Femur (tissue), 1 donor: ENCODE measurements around the gene STAM.
A peak's percentile ranks its signal among the peaks of the same experiment; 100 is the strongest.
"Not testable (repeated sequence)": the region's sequence is repeated elsewhere in the genome, so short reads cannot be mapped to it uniquely, and the experiment has no call there.

Source experiments
- DNase-seq: peaks from one replicate; pipeline ENCODE4 v3.0.0-alpha.2; 2017

The STAM gene

GRCh38 chr10:17643755-17644484 lies at the start of gene STAM:
TSS of gene STAM (plus strand) at chr10:17644151. CDS start at chr10:17644340, 189 bp downstream.
- peak; percentile 96 for DNase-seq

DNA sequence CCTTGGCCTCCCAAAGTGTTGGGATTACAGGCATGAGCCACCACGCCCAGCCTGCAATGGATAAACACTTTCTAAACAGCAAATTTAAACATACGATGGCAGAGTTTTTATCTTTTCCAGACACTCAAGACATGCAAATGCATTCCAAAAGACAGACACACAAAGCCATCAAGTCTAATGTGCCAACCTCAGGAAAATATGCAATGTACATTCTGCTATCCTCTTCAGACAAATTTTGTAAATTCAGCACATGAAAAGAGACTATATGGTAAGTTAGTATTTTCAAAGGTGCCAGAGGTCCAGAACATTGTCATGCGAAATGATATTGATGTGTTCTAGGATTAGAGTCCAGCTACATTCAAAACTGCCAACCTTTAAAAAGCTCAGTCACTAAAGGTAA lies 46.6 kb upstream of the STAM start:
- DNase-seq, result no peak

GRCh38 chr10:17599089-17599488 lies 44.9 kb upstream of the STAM start:
- no peak for DNase-seq

DNA sequence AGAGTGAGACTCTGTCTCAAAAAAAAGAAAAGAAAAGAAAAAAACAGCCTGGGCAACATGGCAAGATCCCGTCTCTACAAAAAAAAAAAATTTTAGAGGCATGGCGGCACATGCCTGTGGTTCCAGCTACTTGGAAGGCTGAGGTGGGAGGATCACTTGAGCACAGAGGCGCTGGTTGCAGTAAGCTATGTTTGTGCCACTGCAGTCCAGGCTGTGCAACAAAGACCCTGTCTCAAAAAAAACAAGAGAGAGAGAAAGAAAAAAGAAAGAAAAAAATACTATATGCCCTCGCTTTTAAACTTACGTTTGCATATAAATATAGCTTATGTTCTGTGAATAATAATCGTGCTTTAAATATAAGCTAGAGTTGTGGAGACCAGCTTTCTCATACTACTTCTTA lies 38.0 kb upstream of the STAM start:
- DNase-seq, result no peak

DNA sequence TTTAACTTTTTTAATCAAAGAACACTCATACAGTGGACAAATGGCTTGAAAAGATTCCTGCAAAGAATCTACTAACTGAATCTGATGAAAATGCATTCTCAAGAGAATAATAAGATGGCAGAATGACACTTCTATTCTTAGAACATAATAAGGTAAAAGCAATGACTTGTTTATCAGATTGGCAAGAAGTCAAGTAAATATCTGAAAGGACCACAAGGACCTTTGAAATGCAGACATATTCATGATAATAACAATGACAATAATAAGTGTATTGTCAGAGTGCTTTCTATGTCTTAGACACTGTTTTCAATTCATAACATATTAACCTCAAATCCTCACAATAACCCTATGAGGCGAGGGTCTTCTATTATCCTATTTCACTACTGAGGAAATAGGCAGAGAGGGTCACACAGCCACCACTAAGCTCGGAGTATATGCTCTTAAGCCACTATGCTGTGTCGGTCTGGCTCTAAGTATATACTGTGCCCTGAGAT lies 37.4 kb upstream of the STAM start:
- no peak for DNase-seq

GRCh38 chr10:17607060-17607459 lies 36.9 kb upstream of the STAM start:
- no peak for DNase-seq

DNA sequence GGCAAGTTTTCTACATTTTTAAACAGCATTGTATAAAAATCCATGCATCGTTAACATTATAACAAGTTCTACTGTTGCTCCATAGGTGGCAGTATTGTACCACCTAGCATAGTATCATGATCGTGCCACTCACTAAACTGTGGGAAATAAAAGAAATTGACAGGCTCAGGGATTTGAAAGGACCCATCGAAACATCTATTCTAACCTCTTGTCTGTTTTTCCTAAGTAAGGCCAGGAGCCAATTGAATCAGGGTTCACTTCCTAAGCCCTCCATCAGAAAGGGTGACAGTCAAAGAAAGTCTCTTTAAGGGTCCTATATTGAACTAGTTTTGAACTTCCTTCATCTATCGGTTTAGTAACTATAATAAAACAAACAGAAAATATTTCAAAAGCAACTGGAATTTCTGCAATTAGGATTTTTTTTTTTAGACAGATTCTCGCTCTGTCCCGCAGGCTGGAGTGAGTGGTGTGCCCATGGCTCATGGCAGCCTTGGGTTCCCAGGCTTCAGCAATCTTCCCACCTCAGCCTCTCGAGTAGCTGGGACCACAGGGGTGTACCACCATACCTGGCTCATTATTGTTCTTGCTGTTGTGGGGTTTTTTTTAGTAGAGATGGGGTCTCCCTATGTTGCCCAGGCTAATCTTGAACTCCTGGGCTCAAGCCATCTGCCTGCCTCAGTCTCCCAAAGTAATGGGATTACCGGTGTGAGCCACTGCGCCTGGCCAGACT lies 36.2 kb upstream of the STAM start:
- no peak for DNase-seq

DNA sequence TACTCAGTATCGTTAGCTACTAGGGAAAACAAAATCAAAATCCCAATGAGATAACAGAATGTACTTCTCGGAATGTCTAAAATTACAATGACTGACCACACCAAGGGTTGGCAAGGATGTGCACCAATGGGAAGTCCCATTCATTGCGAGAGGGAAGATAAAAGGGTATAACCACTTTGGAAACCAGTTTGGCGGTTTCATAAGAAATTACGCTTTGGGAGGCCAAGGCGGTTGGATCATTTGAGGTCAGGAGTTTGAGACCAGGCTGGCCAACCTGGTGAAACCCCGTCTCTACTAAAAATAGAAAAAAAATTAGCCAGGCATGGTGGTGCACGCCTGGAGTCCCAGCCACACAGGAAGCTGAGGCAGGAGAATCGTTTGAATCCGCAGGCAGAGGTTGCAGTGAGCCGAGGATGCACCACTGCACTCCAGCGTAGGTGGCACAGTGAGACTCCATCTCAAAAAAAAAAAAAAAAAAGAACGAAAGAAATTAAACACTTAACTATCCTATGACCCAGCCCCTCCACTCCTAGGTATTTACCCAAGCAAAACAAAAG lies 34.4 kb upstream of the STAM start:
- no peak for DNase-seq

GRCh38 chr10:17616403-17617030 lies 27.4 kb upstream of the STAM start:
- DNase-seq, result peak; percentile 66

GRCh38 chr10:17617031-17617911 lies 26.7 kb upstream of the STAM start, which contains the start of gene HACD1:
TSS of gene HACD1 (minus strand) at chr10:17617374. CDS start at chr10:17617339, 35 bp downstream.
- DNase-seq, result peak; percentile 72

DNA sequence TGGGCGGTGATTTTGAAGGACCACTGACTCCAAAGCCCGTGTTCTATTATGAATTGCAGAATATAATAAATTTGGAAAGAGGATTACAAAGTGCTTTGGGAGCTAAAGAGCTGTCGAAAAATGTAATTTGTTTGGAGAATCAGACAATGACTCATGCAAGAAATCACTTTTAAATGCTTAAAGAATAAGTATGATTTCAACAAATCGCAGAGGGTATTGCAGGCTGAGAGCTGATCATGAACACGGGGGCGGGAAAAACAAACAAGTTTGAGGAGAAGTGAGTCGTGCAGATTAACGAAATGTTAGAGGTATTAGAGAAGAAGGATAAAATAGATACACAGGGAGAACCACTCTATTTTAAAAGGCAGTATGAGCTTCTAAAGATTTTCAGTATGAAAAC lies 21.9 kb upstream of the STAM start:
- no peak for DNase-seq

DNA sequence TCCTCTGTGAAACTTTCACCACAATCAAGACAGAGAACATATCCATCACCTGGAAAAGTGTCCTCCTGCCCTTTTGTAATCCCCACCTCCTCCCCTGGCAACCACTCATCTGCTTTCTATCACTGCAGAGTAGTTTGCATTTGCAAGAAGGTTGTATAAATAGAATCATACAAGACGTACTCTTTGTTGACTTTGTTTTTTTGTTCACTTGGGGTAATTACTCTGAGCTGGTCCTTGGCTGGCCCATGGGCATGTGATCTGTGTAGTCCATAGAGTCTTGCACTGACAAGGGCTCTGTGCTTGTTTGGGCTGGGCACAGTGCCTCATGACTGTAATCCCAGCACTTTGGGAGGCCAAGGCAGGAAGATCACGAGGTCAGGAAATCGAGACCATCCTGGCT lies 19.0 kb upstream of the STAM start:
- no peak for DNase-seq

DNA sequence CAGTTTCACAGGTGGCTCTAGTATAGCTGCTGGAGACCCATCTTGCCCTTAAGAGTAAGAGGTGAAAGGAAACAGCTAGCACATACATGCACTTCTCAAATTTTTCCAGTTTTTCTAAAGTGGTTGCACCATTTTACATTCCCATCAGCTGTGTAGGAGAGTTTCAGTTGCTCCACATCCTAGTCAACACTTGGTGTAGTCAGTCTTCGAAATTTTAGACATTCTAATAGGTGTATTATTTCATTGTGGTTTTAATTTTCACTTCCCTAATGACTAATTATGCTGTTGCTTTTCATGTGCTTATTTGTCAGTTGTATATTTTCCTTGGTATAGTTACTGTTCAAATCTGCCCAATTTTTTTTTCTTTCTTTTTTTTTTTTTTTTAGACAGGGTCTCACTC lies 17.3 kb upstream of the STAM start:
- no peak for DNase-seq

- not testable (repeated sequence) for DNase-seq
Observed at GRCh38 chr10:17632590-17632989, 11.4 kb upstream of the STAM start.

GRCh38 chr10:17633353-17633752 lies 10.6 kb upstream of the STAM start:
- no peak for DNase-seq

DNA sequence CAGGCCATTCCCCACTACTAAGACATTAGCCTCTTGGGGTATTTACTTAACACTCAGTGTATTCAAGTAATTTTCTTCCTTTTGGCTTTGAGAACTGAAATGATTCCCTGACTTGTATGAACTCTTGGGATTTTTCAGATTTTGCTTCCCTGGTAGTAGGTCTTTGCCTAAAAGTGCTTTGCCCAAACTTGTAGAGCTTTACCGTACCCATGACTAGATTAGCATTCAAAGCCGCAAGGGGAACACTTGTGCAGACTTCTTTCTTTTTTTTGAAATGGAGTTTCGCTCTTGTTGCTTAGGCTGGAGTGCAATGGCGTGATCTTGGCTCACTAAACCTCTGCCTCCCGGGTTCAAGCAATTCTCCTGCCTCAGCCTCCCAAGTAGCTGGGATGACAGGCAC lies 6.1 kb upstream of the STAM start:
- DNase-seq, result no peak

DNA sequence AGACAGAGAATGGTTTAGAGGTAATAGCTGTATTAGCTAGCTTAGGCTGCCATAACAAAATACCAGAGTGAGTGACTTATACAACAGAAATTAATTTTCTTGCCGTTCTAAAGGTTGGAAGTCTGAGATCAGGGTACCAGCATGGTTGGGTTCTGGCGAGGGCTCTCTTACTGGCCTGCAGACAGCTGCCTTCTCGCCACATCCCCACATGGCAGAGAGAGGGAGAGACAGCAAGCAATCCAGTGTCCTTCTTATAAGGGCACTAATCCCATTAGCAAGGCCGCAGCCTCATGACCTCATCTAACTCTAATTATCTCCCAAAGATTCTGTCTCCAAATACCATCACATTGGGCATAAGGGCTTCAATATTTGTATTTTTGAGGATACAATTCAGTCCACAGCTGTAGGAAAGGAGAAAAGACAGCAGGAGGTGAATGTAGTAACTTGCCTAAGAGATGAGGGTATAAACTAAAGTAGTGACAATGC lies 3.6 kb upstream of the STAM start:
- no peak for DNase-seq

DNA sequence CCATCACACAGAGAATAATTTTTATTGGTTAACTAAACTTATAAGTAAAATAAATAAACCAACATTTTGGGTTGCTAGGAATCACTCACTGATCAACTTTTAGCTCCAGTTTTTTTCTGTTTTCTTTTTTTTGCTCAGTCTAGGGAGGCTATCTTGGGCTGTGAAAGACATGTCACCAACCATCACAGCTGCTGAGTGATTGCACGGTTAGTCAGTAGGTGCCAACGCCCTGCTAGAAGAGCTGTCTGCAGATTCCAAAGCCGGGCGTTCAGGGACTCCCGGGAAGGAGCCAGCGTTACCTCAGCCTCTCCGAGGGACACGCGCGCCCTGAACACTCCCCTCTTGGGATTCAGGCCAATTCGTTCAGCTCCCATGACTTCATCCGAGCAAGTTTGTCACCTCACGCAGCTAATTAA lies 604 bp upstream of the STAM start:
- DNase-seq, result no peak

- no peak for DNase-seq
Observed at GRCh38 chr10:17644485-17644943, 563 bp downstream of the STAM start.

DNA sequence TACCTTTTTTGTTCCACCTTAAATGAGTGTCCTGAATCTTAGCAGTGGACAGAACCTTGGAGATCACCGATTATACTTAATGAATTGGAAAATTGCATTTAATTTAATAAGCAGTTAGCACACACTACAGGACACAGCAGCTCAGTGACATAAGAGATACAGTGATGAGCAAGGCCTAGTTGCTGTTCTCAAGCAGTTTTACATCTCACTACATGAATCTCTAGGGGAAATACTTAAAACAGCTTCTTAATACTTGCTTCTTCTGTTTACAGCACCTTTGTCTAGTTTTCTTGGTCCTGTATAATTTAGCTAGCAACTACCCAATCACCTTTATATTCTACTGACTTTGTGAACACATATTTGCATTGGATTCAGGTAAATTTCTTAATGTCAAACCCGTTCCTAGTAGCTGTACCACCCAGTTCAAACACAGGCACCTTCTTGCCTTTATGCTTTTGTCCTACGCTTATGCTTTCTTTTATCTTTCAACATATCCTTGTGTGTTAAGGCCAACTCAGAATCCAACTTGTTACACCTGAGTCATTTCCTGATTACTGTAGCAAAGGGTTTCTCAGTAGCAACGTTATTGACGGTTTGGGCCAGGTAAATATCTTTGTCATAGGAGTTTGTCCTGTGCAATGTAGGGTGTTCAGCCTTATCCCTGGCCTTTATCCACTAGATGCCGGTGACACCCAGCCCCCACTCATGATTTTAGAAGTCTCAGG lies 1.8 kb downstream of the STAM start:
- no peak for DNase-seq

DNA sequence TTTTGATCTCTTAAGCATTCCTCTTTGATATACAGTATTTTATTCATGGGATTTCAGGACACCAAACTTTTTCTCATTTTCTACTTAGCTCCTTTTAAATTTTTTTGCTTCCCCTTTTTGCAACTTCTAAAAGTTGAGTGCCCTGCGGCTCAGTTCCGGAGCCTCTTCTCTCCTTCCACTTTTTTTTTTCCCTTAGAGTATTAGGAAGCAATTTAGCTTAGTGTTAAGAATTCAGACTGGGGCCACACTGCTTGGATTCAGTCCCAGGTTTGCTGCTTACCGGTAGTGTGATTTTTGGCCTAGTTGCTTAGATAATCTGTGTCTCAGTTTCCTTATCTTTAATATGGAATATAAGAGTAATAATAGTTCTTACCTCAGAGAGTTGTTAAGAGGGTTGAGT lies 3.4 kb downstream of the STAM start:
- DNase-seq, result no peak
